ENCODE data around the gene OLFM1.

OLFM1 gene

GRCh38 chr9:135087489-135087792 is at the start of gene OLFM1:
Gene OLFM1, plus strand, starts transcription at chr9:135087668. Its CDS starts 322 bp downstream, at chr9:135087990.
- peak; percentile 32 for DNase-seq

- no peak for DNase-seq
Observed at GRCh38 chr9:135038331-135038730, 49.1 kb upstream of the OLFM1 start.

- DNase-seq, result no peak
Observed at GRCh38 chr9:135038826-135039225, 48.6 kb upstream of the OLFM1 start.

- no peak for DNase-seq
Observed at GRCh38 chr9:135039266-135039870, 48.1 kb upstream of the OLFM1 start.

- no peak for DNase-seq
Observed at GRCh38 chr9:135039916-135040645, 47.4 kb upstream of the OLFM1 start.

- no peak for DNase-seq
Observed at GRCh38 chr9:135040892-135041291, 46.6 kb upstream of the OLFM1 start.

GRCh38 chr9:135043345-135043744 is 44.1 kb upstream of the OLFM1 start:
- no peak for DNase-seq

GRCh38 chr9:135045264-135045927 is 42.1 kb upstream of the OLFM1 start:
- no peak for DNase-seq

- no peak for DNase-seq
Observed at GRCh38 chr9:135045928-135046738, 41.3 kb upstream of the OLFM1 start.

- no peak for DNase-seq
Observed at GRCh38 chr9:135046739-135047350, 40.6 kb upstream of the OLFM1 start.

GRCh38 chr9:135047521-135047920 is 39.9 kb upstream of the OLFM1 start:
- no peak for DNase-seq

GRCh38 chr9:135048046-135048757 is 39.3 kb upstream of the OLFM1 start:
- no peak for DNase-seq

- DNase-seq, result no peak
Observed at GRCh38 chr9:135048758-135049444, 38.6 kb upstream of the OLFM1 start.

- no peak for DNase-seq
Observed at GRCh38 chr9:135049460-135049859, 38.0 kb upstream of the OLFM1 start.

- DNase-seq, result no peak
Observed at GRCh38 chr9:135050072-135050990, 37.1 kb upstream of the OLFM1 start.

GRCh38 chr9:135051316-135052038 is 36.0 kb upstream of the OLFM1 start:
- no peak for DNase-seq

GRCh38 chr9:135053133-135053532 is 34.3 kb upstream of the OLFM1 start:
- no peak for DNase-seq

- DNase-seq, result no peak
Observed at GRCh38 chr9:135055181-135055580, 32.3 kb upstream of the OLFM1 start.

GRCh38 chr9:135056541-135056940 is 30.9 kb upstream of the OLFM1 start:
- DNase-seq, result no peak
